ENCODE results near the gene VDR. TPM values are rescaled to one million over a fixed set of nuclear protein-coding genes. Genes with fewer than 3 reads are reported as not detected.

Gene VDR
- total RNA-seq, 1 donor from 2014 or later: 4.6 TPM

- Mint-ChIP-seq H3K9me3 (ENCODE audit: low read depth) (no peaks in the 10 kb centered on the region), H3K4me1 (ENCODE audit: low read depth) (peaks cover 18% of the 10 kb centered on the region), H3K27ac (ENCODE audit: unreplicated experiment) (no peak overlapping the region), H3K27me3 (ENCODE audit: low read depth) (no peaks in the 10 kb centered on the region), H3K4me3 (ENCODE audit: unreplicated experiment) (no peak overlapping the region), H3K36me3 (ENCODE audit: low read depth) (no peaks in the 10 kb centered on the region)
- no peak for DNase-seq (ENCODE audit: low spot score)
- no peak for TF ChIP-seq CTCF (IDR thresholded peaks at IDR 0.05)
These were observed 21.1 kb downstream of the VDR start for GRCh38 chr12:47883663-47884195.

GRCh38 chr12:47882781-47883546, 21.8 kb downstream of the VDR start:
- Mint-ChIP-seq H3K27ac (ENCODE audit: unreplicated experiment) (no peak overlapping the region), H3K4me1 (ENCODE audit: low read depth) (peaks cover 18% of the 10 kb centered on the region), H3K36me3 (ENCODE audit: low read depth) (peaks cover 4% of the 10 kb centered on the region), H3K9me3 (ENCODE audit: low read depth) (no peaks in the 10 kb centered on the region), H3K4me3 (ENCODE audit: unreplicated experiment) (no peak overlapping the region), H3K27me3 (ENCODE audit: low read depth) (no peaks in the 10 kb centered on the region)
- TF ChIP-seq CTCF (IDR thresholded peaks at IDR 0.05): no peak
- DNase-seq (ENCODE audit: low spot score): no peak

GRCh38 chr12:47881826-47882427, 22.9 kb downstream of the VDR start:
- DNase-seq (ENCODE audit: low spot score): no peak
- Mint-ChIP-seq H3K27me3 (ENCODE audit: low read depth) (no peaks in the 10 kb centered on the region), H3K36me3 (ENCODE audit: low read depth) (peaks cover 4% of the 10 kb centered on the region), H3K27ac (ENCODE audit: unreplicated experiment) (peak overlapping the region; percentile 36), H3K9me3 (ENCODE audit: low read depth) (no peaks in the 10 kb centered on the region), H3K4me1 (ENCODE audit: low read depth) (peaks cover 18% of the 10 kb centered on the region), H3K4me3 (ENCODE audit: unreplicated experiment) (no peak overlapping the region)
- TF ChIP-seq CTCF (IDR thresholded peaks at IDR 0.05): no peak

GRCh38 chr12:47881051-47881450, 23.7 kb downstream of the VDR start:
- TF ChIP-seq CTCF (IDR thresholded peaks at IDR 0.05): no peak
- Mint-ChIP-seq H3K9me3 (ENCODE audit: low read depth) (no peaks in the 10 kb centered on the region), H3K27me3 (ENCODE audit: low read depth) (no peaks in the 10 kb centered on the region), H3K4me3 (ENCODE audit: unreplicated experiment) (no peak overlapping the region), H3K27ac (ENCODE audit: unreplicated experiment) (no peak overlapping the region), H3K36me3 (ENCODE audit: low read depth) (peaks cover 4% of the 10 kb centered on the region), H3K4me1 (ENCODE audit: low read depth) (peaks cover 18% of the 10 kb centered on the region)
- DNase-seq (ENCODE audit: low spot score): no peak

GRCh38 chr12:47878918-47879481, 25.8 kb downstream of the VDR start:
- Mint-ChIP-seq H3K9me3 (ENCODE audit: low read depth) (no peaks in the 10 kb centered on the region), H3K4me1 (ENCODE audit: low read depth) (peaks cover 18% of the 10 kb centered on the region), H3K27ac (ENCODE audit: unreplicated experiment) (no peak overlapping the region), H3K4me3 (ENCODE audit: unreplicated experiment) (no peak overlapping the region), H3K36me3 (ENCODE audit: low read depth) (peaks cover 6% of the 10 kb centered on the region), H3K27me3 (ENCODE audit: low read depth) (no peaks in the 10 kb centered on the region)
- TF ChIP-seq CTCF (IDR thresholded peaks at IDR 0.05): no peak
- DNase-seq (ENCODE audit: low spot score): no peak
